K562 (cell line): ENCODE data around the gene DBP. TPM values are rescaled to one million over a fixed set of nuclear protein-coding genes. Genes with fewer than 3 reads are reported as not detected.

Experiments used
- CHD4 ChIP-seq: fragments of 200-600 bp; sonication (generic); IDR thresholded peaks from 3 replicates; pipeline ENCODE4 v1.6.1; 2012; ENCODE audit warnings: low read depth, mild to moderate bottlenecking, mixed read lengths, low read length, inconsistent platforms; ENCODE audit not compliant: insufficient read depth, insufficient replicate concordance, poor library complexity, severe bottlenecking
- CREM ChIP-seq: IDR thresholded peaks from 2 replicates; pipeline ENCODE4 v1.6.1; 2014; ENCODE audit warnings: antibody characterized with exemption, low read depth
- CXXC5 ChIP-seq: fragments of 250-450 bp; sonication (Bioruptor Pico); IDR thresholded peaks from 2 replicates; pipeline ENCODE4 v1.8.0; 2022; ENCODE audit warnings: inconsistent platforms, mild to moderate bottlenecking, moderate library complexity
- ELF4 ChIP-seq: fragments of 450-650 bp; formaldehyde crosslinking; IDR thresholded peaks from 2 replicates; pipeline ENCODE4 v1.4.0; 2022; ENCODE audit warnings: missing genetic modification characterization
- FIP1L1 ChIP-seq: fragments of 200-400 bp; formaldehyde crosslinking; IDR thresholded peaks from 2 replicates; pipeline ENCODE4 v1.6.1; 2018; ENCODE audit warnings: mild to moderate bottlenecking, low read depth, low read length; ENCODE audit not compliant: poor library complexity, severe bottlenecking
- KLF10 ChIP-seq: fragments of 250-450 bp; sonication (Bioruptor Pico); IDR thresholded peaks from 2 replicates; pipeline ENCODE4 v1.6.1; 2021; ENCODE audit warnings: matching md5 sums
- LCOR ChIP-seq: sonication (generic); formaldehyde crosslinking; IDR thresholded peaks from 2 replicates; pipeline ENCODE4 v1.8.0; 2022; ENCODE audit warnings: mild to moderate bottlenecking, missing genetic modification reagents
- MXD1 ChIP-seq: fragments of 250-450 bp; sonication (Bioruptor Pico); IDR thresholded peaks from 2 replicates; pipeline ENCODE4 v1.8.0; 2021; ENCODE audit warnings: borderline replicate concordance, mild to moderate bottlenecking, moderate library complexity; ENCODE audit not compliant: poor library complexity, severe bottlenecking
- RB1 ChIP-seq: fragments of 450-650 bp; IDR thresholded peaks from 2 replicates; pipeline ENCODE4 v1.6.1; 2017; ENCODE audit warnings: low read depth, mild to moderate bottlenecking
- RBM25 ChIP-seq: fragments of 200-400 bp; formaldehyde crosslinking; IDR thresholded peaks from 2 replicates; pipeline ENCODE4 v1.6.1; 2018; ENCODE audit warnings: low read length, low read depth, moderate library complexity; ENCODE audit not compliant: severe bottlenecking
- SIN3A ChIP-seq, 2 experiments: fragments of 150-350 bp in 1 of 2; IDR thresholded peaks; 2 replicates each; pipeline ENCODE4 v1.6.1; 2011 to 2016; ENCODE audit warnings: borderline replicate concordance in 2 of 2, low read depth in 2 of 2, low read length in 2 of 2, mild to moderate bottlenecking in 2 of 2, moderate library complexity in 2 of 2; ENCODE audit not compliant: control insufficient read depth in 1 of 2
- SMARCE1 ChIP-seq: fragments of 450-650 bp; IDR thresholded peaks from 2 replicates; pipeline ENCODE4 v1.7.1; 2016; ENCODE audit warnings: mild to moderate bottlenecking
- SPI1 ChIP-seq: IDR thresholded peaks from 2 replicates; pipeline ENCODE4 v1.6.1; 2011; ENCODE audit warnings: low read depth, low read length, control low read depth, borderline replicate concordance
- SRSF9 ChIP-seq: fragments of 200-400 bp; formaldehyde crosslinking; IDR thresholded peaks from 2 replicates; pipeline ENCODE4 v1.6.1; 2017; ENCODE audit warnings: low read depth, low read length, borderline replicate concordance
- TAF1 ChIP-seq: IDR thresholded peaks from 2 replicates; pipeline ENCODE4 v1.6.1; 2011; ENCODE audit warnings: mild to moderate bottlenecking, low read length, moderate library complexity; ENCODE audit not compliant: insufficient read depth, control insufficient read depth, severe bottlenecking; ENCODE audit errors: extremely low read depth
- TFAP4 ChIP-seq: sonication (generic); formaldehyde crosslinking; IDR thresholded peaks from 2 replicates; pipeline ENCODE4 v1.8.0; 2022; ENCODE audit warnings: missing genetic modification reagents, mild to moderate bottlenecking, moderate library complexity, borderline replicate concordance
- ZNF124 ChIP-seq: sonication (generic); formaldehyde crosslinking; IDR thresholded peaks from 2 replicates; pipeline ENCODE4 v1.8.1; 2022; ENCODE audit warnings: missing genetic modification reagents
- ZNF133 ChIP-seq: fragments of 250-450 bp; sonication (Bioruptor Pico); IDR thresholded peaks from 2 replicates; pipeline ENCODE4 v1.4.0; 2020; ENCODE audit warnings: mild to moderate bottlenecking
- ZNF23 ChIP-seq: fragments of 250-450 bp; sonication (Bioruptor Pico); IDR thresholded peaks from 2 replicates; pipeline ENCODE4 v1.4.0; 2020; ENCODE audit warnings: mild to moderate bottlenecking
- ZNF316 ChIP-seq: fragments of 450-650 bp; IDR thresholded peaks from 2 replicates; pipeline ENCODE4 v1.6.1; 2016
- ZNF347 ChIP-seq: fragments of 450-650 bp; formaldehyde crosslinking; IDR thresholded peaks from 2 replicates; pipeline ENCODE4 v1.4.0; 2020; ENCODE audit warnings: low read depth, mild to moderate bottlenecking, moderate library complexity
- ZNF717 ChIP-seq: fragments of 250-450 bp; sonication (Bioruptor Pico); IDR thresholded peaks from 2 replicates; pipeline ENCODE4 v1.5.0; 2021
- polyA plus RNA-seq, 8 experiments: library from polyadenylated mRNA; depleted of rRNA in 4 of 8; stranded (reverse) in 5 of 8; unstranded in 3 of 8; fragments of >200 nt; fragmentation: Nextera tagmentation in 2 of 8; fragmentation: Illumina TruSeq in 1 of 8; extraction: Ambion mirVana in 2 of 8; extraction: Trizol in 1 of 8; gene quantifications; 2 replicates each; pipeline versions ENCODE4 v1.2.1 to v1.2.3, GENCODE V29; 2011 to 2014; ENCODE audit warnings: inconsistent platforms in 1 of 8, missing spikeins in 1 of 8
- total RNA-seq, 7 experiments: library from RNA; depleted of rRNA in 6 of 7; stranded (reverse); fragments of >200 nt in 6 of 7; fragmentation: Illumina TruSeq in 2 of 7; extraction: Trizol in 2 of 7; gene quantifications; 2 replicates each; pipeline versions ENCODE4 v1.2.1 to v1.2.3, GENCODE V29; 2011 to 2021; ENCODE audit warnings: low replicate concordance in 1 of 7
- TF ChIP-seq, protein P1 (sequence below), 2 experiments: fragments of 450-650 bp; IDR thresholded peaks; 2 replicates each; pipeline ENCODE4 v1.6.1; 2018; ENCODE audit warnings: mild to moderate bottlenecking in 2 of 2, low read depth in 1 of 2; ENCODE audit not compliant: partially characterized antibody in 2 of 2

Gene DBP
- total and polyA plus RNA-seq, 9 of the 15 experiments (the other 6 are each of a cell fraction or from before 2014, with no cell fraction given), result 0.25 to 5.5 (median 1.8) TPM

DNA sequence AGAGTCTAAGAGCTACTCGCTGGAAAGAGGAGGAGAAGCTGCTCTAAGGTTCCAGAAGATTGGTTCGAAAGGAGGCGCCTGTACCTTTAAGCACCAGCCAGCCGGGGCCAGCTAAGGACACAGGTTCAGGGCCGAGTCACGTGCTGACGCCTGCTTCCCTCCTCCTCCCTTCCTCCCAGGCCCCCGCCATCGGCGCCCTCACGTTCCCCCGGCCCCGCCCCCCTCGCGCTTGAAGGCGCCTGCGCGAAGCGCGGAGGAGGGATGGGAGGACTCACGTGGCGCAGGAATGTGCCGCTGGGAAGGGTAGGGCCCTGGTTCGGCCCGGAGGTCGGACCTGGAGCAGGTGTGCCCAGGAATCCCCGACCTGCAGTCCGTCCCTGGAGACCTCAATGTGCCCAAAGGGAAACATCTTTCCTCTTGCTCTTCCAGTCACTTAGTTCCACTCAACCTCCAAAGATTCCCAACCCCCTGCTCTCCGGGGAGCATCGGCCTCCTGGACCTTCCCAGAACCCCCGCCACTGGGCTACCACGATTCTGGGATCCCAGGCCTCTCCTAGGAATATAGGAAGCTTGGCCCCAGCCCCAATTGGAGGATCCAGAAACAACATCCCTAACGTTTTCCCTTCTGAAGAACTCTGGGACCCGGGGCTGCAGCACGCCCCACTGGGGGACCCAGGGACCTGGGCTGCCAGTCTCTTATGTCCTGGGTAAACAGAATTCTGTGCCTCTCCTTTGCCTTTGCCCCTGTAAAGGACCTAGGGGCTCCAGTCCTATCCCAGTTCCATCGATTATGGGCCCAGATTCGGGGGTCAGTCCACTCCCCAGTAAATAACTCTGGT lies 2.5 kb downstream of the DBP start (continued):
- TF ChIP-seq SPI1, result 0 out of 2 replicates have a peak, but pooled peaks have one; percentile 3
- no peak for TF ChIP-seq MXD1 (CRISPR knock-in tag)
- TF ChIP-seq SIN3A (IDR thresholded peaks at IDR 0.05; ENCODE audit: borderline replicate concordance in 2 of 2, control insufficient read depth in 1 of 2, low read depth in 2 of 2, low read length in 2 of 2), result peak in 1 of 2 experiments; percentile 27; a peak in 1 of 4 replicates
- TF ChIP-seq KLF10 (CRISPR knock-in tag), result no peak
- TF ChIP-seq LCOR, result no peak
- TF ChIP-seq SRSF9, result no peak
- no peak for TF ChIP-seq RBM25
- TF ChIP-seq ZNF124 (CRISPR knock-in tag), result no peak
- TF ChIP-seq TAF1, result peak; percentile 34
- peak; percentile 63; the same call in 1 of the 2 replicates for TF ChIP-seq ELF4 (CRISPR knock-in tag)
- no peak for TF ChIP-seq SMARCE1
- TF ChIP-seq, protein P1, sequence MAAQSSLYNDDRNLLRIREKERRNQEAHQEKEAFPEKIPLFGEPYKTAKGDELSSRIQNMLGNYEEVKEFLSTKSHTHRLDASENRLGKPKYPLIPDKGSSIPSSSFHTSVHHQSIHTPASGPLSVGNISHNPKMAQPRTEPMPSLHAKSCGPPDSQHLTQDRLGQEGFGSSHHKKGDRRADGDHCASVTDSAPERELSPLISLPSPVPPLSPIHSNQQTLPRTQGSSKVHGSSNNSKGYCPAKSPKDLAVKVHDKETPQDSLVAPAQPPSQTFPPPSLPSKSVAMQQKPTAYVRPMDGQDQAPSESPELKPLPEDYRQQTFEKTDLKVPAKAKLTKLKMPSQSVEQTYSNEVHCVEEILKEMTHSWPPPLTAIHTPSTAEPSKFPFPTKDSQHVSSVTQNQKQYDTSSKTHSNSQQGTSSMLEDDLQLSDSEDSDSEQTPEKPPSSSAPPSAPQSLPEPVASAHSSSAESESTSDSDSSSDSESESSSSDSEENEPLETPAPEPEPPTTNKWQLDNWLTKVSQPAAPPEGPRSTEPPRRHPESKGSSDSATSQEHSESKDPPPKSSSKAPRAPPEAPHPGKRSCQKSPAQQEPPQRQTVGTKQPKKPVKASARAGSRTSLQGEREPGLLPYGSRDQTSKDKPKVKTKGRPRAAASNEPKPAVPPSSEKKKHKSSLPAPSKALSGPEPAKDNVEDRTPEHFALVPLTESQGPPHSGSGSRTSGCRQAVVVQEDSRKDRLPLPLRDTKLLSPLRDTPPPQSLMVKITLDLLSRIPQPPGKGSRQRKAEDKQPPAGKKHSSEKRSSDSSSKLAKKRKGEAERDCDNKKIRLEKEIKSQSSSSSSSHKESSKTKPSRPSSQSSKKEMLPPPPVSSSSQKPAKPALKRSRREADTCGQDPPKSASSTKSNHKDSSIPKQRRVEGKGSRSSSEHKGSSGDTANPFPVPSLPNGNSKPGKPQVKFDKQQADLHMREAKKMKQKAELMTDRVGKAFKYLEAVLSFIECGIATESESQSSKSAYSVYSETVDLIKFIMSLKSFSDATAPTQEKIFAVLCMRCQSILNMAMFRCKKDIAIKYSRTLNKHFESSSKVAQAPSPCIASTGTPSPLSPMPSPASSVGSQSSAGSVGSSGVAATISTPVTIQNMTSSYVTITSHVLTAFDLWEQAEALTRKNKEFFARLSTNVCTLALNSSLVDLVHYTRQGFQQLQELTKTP (IDR thresholded peaks at IDR 0.05; ENCODE audit: low read depth in 1 of 2, partially characterized antibody in 2 of 2), result peak; percentile 13 to 36
- TF ChIP-seq ZNF23 (CRISPR knock-in tag), result no peak
- TF ChIP-seq FIP1L1, result no peak
- peak; percentile 78 for TF ChIP-seq TFAP4
- TF ChIP-seq CREM, result peak; percentile 61
- TF ChIP-seq ZNF133 (CRISPR knock-in tag), result no peak
- peak; percentile 33 for TF ChIP-seq CHD4
- TF ChIP-seq ZNF316, result no peak
- no peak for TF ChIP-seq ZNF717 (CRISPR knock-in tag)
- TF ChIP-seq RB1, result peak; percentile 66; the same call in 1 of the 2 replicates
- TF ChIP-seq CXXC5 (CRISPR knock-in tag), result peak; percentile 76
- no peak for TF ChIP-seq ZNF347 (CRISPR knock-in tag)
